Panc1 (cell line): Measurements from ENCODE around the gene FAM124B. TPM values are rescaled to one million over a fixed set of nuclear protein-coding genes. Genes with fewer than 3 reads are reported as not detected.

ENCODE experiments used
- ATAC-seq: fragments of 200-7000 bp; cut with Tn5 transposase; 2 replicates; pipeline ENCODE4 v1.9.1; 2020; ENCODE audit warnings: mild to moderate bottlenecking, moderate library complexity
- BruUV-seq: library from RNA; stranded (reverse); fragments of 400-500 nt; replicated peaks from 2 replicates; lab custom pipeline; 2021; lab: Mats Ljungman, UMichigan
- CTCF ChIA-PET: fragments of 300-600 bp; sonication (Branson Sonifier 250); formaldehyde crosslinking; loops from one replicate; lab custom pipeline; 2022; ENCODE audit warnings: antibody characterized with exemption; lab: Charles Lee
- POLR2A ChIA-PET: fragments of 300-600 bp; sonication (Branson Sonifier 250); formaldehyde crosslinking; loops from one replicate; lab custom pipeline; 2022; ENCODE audit warnings: antibody characterized with exemption; lab: Charles Lee
- DNase-seq: peaks from one replicate; pipeline ENCODE4 v3.0.0-alpha.2; 2010; ENCODE audit warnings: low read depth, low spot score
- H3K27ac ChIP-seq: 2 replicates; pipeline ENCODE4 v1.5.1; 2011; ENCODE audit warnings: mild to moderate bottlenecking, low read length, inconsistent platforms
- H3K27me3 ChIP-seq: fragments of 200-500 bp; sonication (Bioruptor generic); 2 replicates; pipeline ENCODE4 v1.6.0; 2014; ENCODE audit warnings: low read length, inconsistent platforms; ENCODE audit not compliant: control insufficient read depth, insufficient read depth
- H3K36me3 ChIP-seq: fragments of 200-500 bp; sonication (Bioruptor generic); 2 replicates; pipeline ENCODE4 v1.5.1; 2014; ENCODE audit warnings: inconsistent platforms, mild to moderate bottlenecking, low read length, moderate library complexity; ENCODE audit not compliant: control insufficient read depth, insufficient read depth
- H3K4me1 ChIP-seq: 2 replicates; pipeline ENCODE4 v1.5.1; 2011; ENCODE audit warnings: inconsistent platforms, mild to moderate bottlenecking, low read length, moderate library complexity; ENCODE audit not compliant: control insufficient read depth, insufficient read depth
- H3K4me3 ChIP-seq, 2 experiments: 2 replicates each; pipeline ENCODE4 v1.5.1; 2011 to 2012; ENCODE audit warnings: low read depth in 2 of 2, low read length in 2 of 2, mild to moderate bottlenecking in 2 of 2, inconsistent platforms in 1 of 2, moderate library complexity in 1 of 2
- H3K9me3 ChIP-seq: fragments of 200-500 bp; sonication (Bioruptor generic); 2 replicates; pipeline ENCODE4 v1.5.1; 2014; ENCODE audit warnings: low read depth, mild to moderate bottlenecking, inconsistent platforms, low read length, moderate library complexity; ENCODE audit not compliant: control insufficient read depth, insufficient read depth
- CTCF ChIP-seq: fragments of 450-650 bp; IDR thresholded peaks from 2 replicates; pipeline ENCODE4 v1.5.1; 2017; ENCODE audit warnings: mild to moderate bottlenecking
- POLR2AphosphoS5 ChIP-seq: IDR thresholded peaks from 2 replicates; pipeline ENCODE4 v1.6.1; 2012; ENCODE audit warnings: mild to moderate bottlenecking, low read depth, low read length, moderate library complexity
- REST ChIP-seq, 2 experiments: IDR thresholded peaks; 2 replicates each; pipeline ENCODE4 v1.6.1; 2011 to 2012; ENCODE audit warnings: low read depth in 2 of 2, control low read depth in 1 of 2, low read length in 1 of 2, mild to moderate bottlenecking in 1 of 2, moderate library complexity in 1 of 2; ENCODE audit not compliant: insufficient read depth in 1 of 2
- SIN3A ChIP-seq: IDR thresholded peaks from 2 replicates; pipeline ENCODE4 v1.6.1; 2012; ENCODE audit warnings: low read depth, mild to moderate bottlenecking, low read length, moderate library complexity, borderline replicate concordance; ENCODE audit not compliant: insufficient read depth
- TCF7L2 ChIP-seq: IDR thresholded peaks from 2 replicates; pipeline ENCODE4 v1.6.1; 2011; ENCODE audit warnings: mild to moderate bottlenecking, low read depth, low read length, inconsistent platforms
- in situ Hi-C: cut with HindIII; loops from 2 replicates; pipeline ENCODE4 v1.10.0; 2016; ENCODE audit warnings: low sequenced_read_pairs, low pct_unique_long_range_greater_than_20kb
- intact Hi-C: fragments of 100-400 bp; cut with micrococcal nuclease; formaldehyde crosslinking; loops from one replicate; pipeline ENCODE4 v1.10.0; 2022; ENCODE audit not compliant: unreplicated experiment
- total RNA-seq: library from RNA; stranded (reverse); gene quantifications from one replicate; pipeline ENCODE4 v1.2.1, GENCODE V29; 2021; ENCODE audit not compliant: unreplicated experiment

FAM124B gene
- total RNA-seq, 1 experiment from 2014 or later: 0.08 TPM

GRCh38 chr2:224421065-224421464, 19.2 kb upstream of the FAM124B start:
- Histone ChIP-seq H3K27ac (no peak overlapping the region), H3K9me3 (no peaks in the 10 kb centered on the region), H3K27me3 (no peaks in the 10 kb centered on the region), H3K36me3 (no peaks in the 10 kb centered on the region), H3K4me3 (no peak overlapping the region), H3K4me1 (no peaks in the 10 kb centered on the region)
- TF ChIP-seq CTCF (no peak), TCF7L2 (no peak), POLR2AphosphoS5 (no peak), SIN3A (no peak), REST (IDR thresholded peaks at IDR 0.05; ENCODE audit: insufficient read depth in 1 of 2, low read depth in 2 of 2, low read length in 1 of 2) (no peak)
- no TSS peak for BruUV-seq
- no peak for ATAC-seq
- ChIA-PET POLR2A (no interaction called here), CTCF (no interaction called here)
- intact Hi-C loops (no loop called here), in situ Hi-C loops (no loop called here)
- no peak for DNase-seq

- TF ChIP-seq POLR2AphosphoS5 (no peak), SIN3A (no peak), CTCF (no peak), REST (IDR thresholded peaks at IDR 0.05; ENCODE audit: insufficient read depth in 1 of 2, low read depth in 2 of 2, low read length in 1 of 2) (no peak), TCF7L2 (no peak)
- intact Hi-C loops (no loop called here), in situ Hi-C loops (no loop called here)
- POLR2A ChIA-PET: no interaction called here
- Histone ChIP-seq H3K27ac (no peak overlapping the region), H3K4me1 (no peaks in the 10 kb centered on the region), H3K36me3 (no peaks in the 10 kb centered on the region), H3K9me3 (no peaks in the 10 kb centered on the region), H3K4me3 (no peak overlapping the region), H3K27me3 (no peaks in the 10 kb centered on the region)
- no TSS peak for BruUV-seq
- CTCF ChIA-PET: no interaction called here
- ATAC-seq: no peak
- no peak for DNase-seq
These were observed 16.0 kb upstream of the FAM124B start for GRCh38 chr2:224417947-224418346.
